ENCODE results near the gene RBM22. TPM values are rescaled to one million over a fixed set of nuclear protein-coding genes. Genes with fewer than 3 reads are reported as not detected.

The RBM22 gene
- total and polyA plus RNA-seq, 2 of the 4 experiments (the other 2 are of a cell fraction): 26.2 to 34.2 TPM

GRCh38 chr5:150710165-150710564 lies 9.3 kb upstream of the RBM22 start:
- DNase-seq: no peak
- Histone ChIP-seq H3K9ac (ENCODE audit: low read depth, low read length) (no peak overlapping the region), H4K8ac (ENCODE audit: low read depth in 2 of 2, low read length in 2 of 2) (no peak overlapping the region), H2AFZ (replicated peaks; ENCODE audit: low read length, poor library complexity) (no peak overlapping the region), H2AK5ac (ENCODE audit: low read depth, low read length) (no peak overlapping the region), H2BK5ac (ENCODE audit: low read depth, low read length, poor library complexity, severe bottlenecking) (no peak overlapping the region), H4K91ac (ENCODE audit: insufficient read depth, low read depth, low read length) (no peak overlapping the region), H2AK9ac (replicated peaks; ENCODE audit: low read depth, low read length, poor library complexity) (no peak overlapping the region), H3K9me1 (ENCODE audit: insufficient read depth, low read length) (no peaks in the 10 kb centered on the region), H3K4me1 (ENCODE audit: control insufficient read depth, insufficient read depth, low read length) (no peaks in the 10 kb centered on the region), H4K20me1 (ENCODE audit: insufficient read depth, low read length) (no peaks in the 10 kb centered on the region), H3K4me2 (ENCODE audit: low read depth, low read length) (no peak overlapping the region), H3K36me3 (ENCODE audit: control insufficient read depth, insufficient read depth, low read length) (peaks cover 29% of the 10 kb centered on the region), H2BK20ac (ENCODE audit: low read depth, low read length) (no peak overlapping the region), H3K4ac (ENCODE audit: low read depth, low read length) (no peak overlapping the region), H3K27me3 (ENCODE audit: control insufficient read depth, insufficient read depth, low read length) (no peaks in the 10 kb centered on the region), H3K14ac (replicated peaks; ENCODE audit: low read depth, low read length) (no peak overlapping the region), H3K4me3 (ENCODE audit: insufficient read depth, low read depth, low read length) (no peak overlapping the region), H3K79me1 (ENCODE audit: low read depth in 1 of 2, low read length in 2 of 2) (no peaks in the 10 kb centered on the region), H3K18ac (ENCODE audit: low read depth, low read length) (no peak overlapping the region), H2BK120ac (ENCODE audit: low read depth, low read length) (no peak overlapping the region), H3K27ac (ENCODE audit: insufficient read depth, low read length) (no peak overlapping the region), H4K5ac (ENCODE audit: low read depth, low read length) (no peak overlapping the region), H2BK15ac (ENCODE audit: low read depth, low read length) (no peak overlapping the region), H3K9me3 (ENCODE audit: control insufficient read depth, insufficient read depth, low read length) (no peaks in the 10 kb centered on the region), H3K56ac (ENCODE audit: extremely low read depth, insufficient read depth, low read length) (no peak overlapping the region), H3K23ac (ENCODE audit: low read depth, low read length) (no peak overlapping the region)
- no peak for ATAC-seq (ENCODE audit: low read depth)
- dilution Hi-C loops (cut with HindIII; ENCODE audit: low sequenced_read_pairs, unreplicated experiment): no loop called here
- ChIA-PET POLR2A (ENCODE audit: unreplicated experiment) (no interaction called here), CTCF (no interaction called here)
- in situ Hi-C loops (cut with MboI; ENCODE audit: low sequenced_read_pairs): no loop called here
- WGBS, 2 experiments (ENCODE audit: extremely low coverage in 2 of 2, insufficient read length in 1 of 2): no CpG with 5 or more reads among the region's 2 CpGs
- intact Hi-C loops (cut with micrococcal nuclease): no loop called here
- TF ChIP-seq CTCF (conservative IDR thresholded peaks at IDR 0.05; ENCODE audit: low read depth, low read length) (peak; percentile 39), RAD21 (IDR thresholded peaks at IDR 0.05; ENCODE audit: low read length) (peak; percentile 40), SMC3 (IDR thresholded peaks at IDR 0.05; ENCODE audit: low read depth, low read length) (peak; percentile 41; the same call in 1 of the 2 replicates), BHLHE40 (IDR thresholded peaks at IDR 0.05; ENCODE audit: low read depth, low read length) (no peak), MAFK (IDR thresholded peaks at IDR 0.05; ENCODE audit: low read depth, low read length) (no peak)
- no TSS peak for BruUV-seq (replicated peaks)

All from IMR-90 (cell line).